K562 (cell line): Measurements from ENCODE around the gene PLCD1. TPM values are rescaled to one million over a fixed set of nuclear protein-coding genes. Genes with fewer than 3 reads are reported as not detected.

Experiments used
- EWSR1 ChIP-seq: fragments of 450-650 bp; IDR thresholded peaks from 2 replicates; pipeline ENCODE4 v1.6.1; 2018; ENCODE audit warnings: borderline replicate concordance, mild to moderate bottlenecking, low read depth, moderate library complexity; ENCODE audit not compliant: partially characterized antibody
- HMG20B ChIP-seq: fragments of 250-450 bp; sonication (Bioruptor Pico); IDR thresholded peaks from 2 replicates; pipeline ENCODE4 v1.5.0; 2021; ENCODE audit warnings: mild to moderate bottlenecking
- HSF4 ChIP-seq: fragments of 250-450 bp; sonication (Bioruptor Pico); IDR thresholded peaks from 2 replicates; pipeline ENCODE4 v2.1.2; 2022; ENCODE audit warnings: mild to moderate bottlenecking, moderate library complexity, borderline replicate concordance
- MAFG ChIP-seq: fragments of 450-650 bp; conservative IDR thresholded peaks from 2 replicates; pipeline ENCODE4 v1.6.1; 2016; ENCODE audit warnings: missing genetic modification characterization, missing compliant biosample characterization
- NFXL1 ChIP-seq: fragments of 450-650 bp; formaldehyde crosslinking; IDR thresholded peaks from 2 replicates; pipeline ENCODE4 v1.4.0; 2021; ENCODE audit warnings: mild to moderate bottlenecking
- NR4A1 ChIP-seq, 2 experiments: fragments of 250-450 bp in 1 of 2; fragments of 450-650 bp in 1 of 2; sonication (Bioruptor Pico) in 1 of 2; IDR thresholded peaks; 2 replicates each; pipeline versions ENCODE4 v1.4.0 to v1.6.1; 2016 to 2020; ENCODE audit warnings: mild to moderate bottlenecking in 2 of 2, missing compliant biosample characterization in 1 of 2, missing genetic modification characterization in 1 of 2, moderate library complexity in 1 of 2
- RBM17 ChIP-seq: fragments of 200-400 bp; formaldehyde crosslinking; IDR thresholded peaks from 2 replicates; pipeline ENCODE4 v1.6.1; 2017; ENCODE audit warnings: low read depth, mild to moderate bottlenecking, low read length, borderline replicate concordance
- SIN3A ChIP-seq, 2 experiments: fragments of 150-350 bp in 1 of 2; IDR thresholded peaks; 2 replicates each; pipeline ENCODE4 v1.6.1; 2011 to 2016; ENCODE audit warnings: borderline replicate concordance in 2 of 2, low read depth in 2 of 2, low read length in 2 of 2, mild to moderate bottlenecking in 2 of 2, moderate library complexity in 2 of 2; ENCODE audit not compliant: control insufficient read depth in 1 of 2
- ZBTB17 ChIP-seq: fragments of 450-650 bp; formaldehyde crosslinking; IDR thresholded peaks from 2 replicates; pipeline ENCODE4 v1.4.0; 2020; ENCODE audit warnings: mild to moderate bottlenecking
- ZNF41 ChIP-seq: fragments of 250-450 bp; sonication (Bioruptor Pico); conservative IDR thresholded peaks from 2 replicates; pipeline ENCODE4 v1.4.0; 2020; ENCODE audit warnings: mild to moderate bottlenecking
- ZNF583 ChIP-seq: fragments of 250-450 bp; sonication (Bioruptor Pico); IDR thresholded peaks from 2 replicates; pipeline ENCODE4 v1.4.0; 2020
- ZNF780A ChIP-seq: fragments of 250-450 bp; sonication (Bioruptor Pico); IDR thresholded peaks from 2 replicates; pipeline ENCODE4 v1.5.0; 2021; ENCODE audit warnings: mild to moderate bottlenecking
- polyA plus RNA-seq, 8 experiments: library from polyadenylated mRNA; depleted of rRNA in 4 of 8; stranded (reverse) in 5 of 8; unstranded in 3 of 8; fragments of >200 nt; fragmentation: Nextera tagmentation in 2 of 8; fragmentation: Illumina TruSeq in 1 of 8; extraction: Ambion mirVana in 2 of 8; extraction: Trizol in 1 of 8; gene quantifications; 2 replicates each; pipeline versions ENCODE4 v1.2.1 to v1.2.3, GENCODE V29; 2011 to 2014; ENCODE audit warnings: inconsistent platforms in 1 of 8, missing spikeins in 1 of 8
- total RNA-seq, 7 experiments: library from RNA; depleted of rRNA in 6 of 7; stranded (reverse); fragments of >200 nt in 6 of 7; fragmentation: Illumina TruSeq in 2 of 7; extraction: Trizol in 2 of 7; gene quantifications; 2 replicates each; pipeline versions ENCODE4 v1.2.1 to v1.2.3, GENCODE V29; 2011 to 2021; ENCODE audit warnings: low replicate concordance in 1 of 7
- TF ChIP-seq, protein P1 (sequence below): fragments of 250-450 bp; sonication (Bioruptor Pico); IDR thresholded peaks from 2 replicates; pipeline ENCODE4 v1.8.0; 2021; ENCODE audit warnings: borderline replicate concordance, mild to moderate bottlenecking, moderate library complexity; ENCODE audit not compliant: poor library complexity, severe bottlenecking
- TF ChIP-seq, protein P2 (sequence below): fragments of 200-600 bp; sonication (generic); IDR thresholded peaks from one replicate; pipeline ENCODE4 v1.6.1; 2012; ENCODE audit warnings: mild to moderate bottlenecking, low read depth, low read length, inconsistent platforms

Gene PLCD1
- total and polyA plus RNA-seq, 9 of the 15 experiments (the other 6 are each of a cell fraction or from before 2014, with no cell fraction given): 5.4 to 209 (median 116) TPM

DNA sequence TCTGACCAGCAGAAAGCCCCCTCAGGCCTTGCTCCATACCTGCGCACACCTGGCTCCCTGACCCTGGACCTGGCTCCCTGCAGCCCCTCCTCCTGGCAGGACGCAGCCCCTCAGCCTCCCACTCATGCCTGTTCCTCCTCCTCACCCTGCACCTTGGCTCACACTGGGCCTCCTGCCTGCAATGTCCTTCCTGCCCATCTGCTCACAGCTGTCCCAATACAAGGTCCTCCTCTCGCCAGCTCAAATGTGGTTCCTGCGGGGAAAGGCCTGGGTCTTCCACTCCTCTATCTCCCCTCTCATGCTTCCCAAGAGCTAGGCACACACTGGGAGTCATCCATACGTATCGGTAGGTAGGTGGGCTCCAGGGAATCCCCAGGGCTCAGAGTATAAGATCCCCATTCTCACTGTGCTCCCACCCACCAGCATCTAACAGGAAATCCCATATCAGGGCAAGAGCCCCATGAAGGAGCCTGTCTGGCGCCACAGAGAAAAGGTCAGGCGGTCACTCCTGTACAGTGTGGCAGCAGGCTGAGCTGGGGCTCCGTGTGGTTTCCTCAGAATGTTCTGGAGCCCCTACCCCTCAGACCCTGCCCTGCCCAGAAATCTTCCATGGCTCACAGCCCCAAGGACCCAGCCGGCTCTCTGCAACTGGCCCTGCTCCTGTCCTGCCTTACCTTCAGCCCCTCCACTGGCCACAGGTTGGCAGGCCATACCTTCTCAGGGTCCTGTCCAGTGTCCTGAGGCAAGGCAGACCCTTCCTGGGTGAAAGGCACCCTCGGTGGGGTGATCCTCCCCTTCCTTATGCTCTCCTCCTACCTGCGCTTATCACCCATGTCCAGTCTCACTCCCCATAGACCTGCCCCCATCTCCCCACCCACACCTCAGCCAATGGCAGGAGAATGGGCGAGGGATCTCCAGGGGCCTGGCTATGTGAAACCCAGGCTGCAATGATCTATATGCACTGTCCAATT is 10.9 kb downstream of the PLCD1 start (continued):
- TF ChIP-seq NR4A1 (CRISPR knock-in tag; IDR thresholded peaks at IDR 0.05): no peak
- TF ChIP-seq NR4A1 (tag; IDR thresholded peaks at IDR 0.05): no peak
- TF ChIP-seq ZNF780A (CRISPR knock-in tag): no peak
- no peak for TF ChIP-seq NFXL1 (CRISPR knock-in tag)
- TF ChIP-seq EWSR1: no peak
- no peak for TF ChIP-seq MAFG (tag)
- TF ChIP-seq ZNF583 (CRISPR knock-in tag): no peak
- TF ChIP-seq, protein P1, sequence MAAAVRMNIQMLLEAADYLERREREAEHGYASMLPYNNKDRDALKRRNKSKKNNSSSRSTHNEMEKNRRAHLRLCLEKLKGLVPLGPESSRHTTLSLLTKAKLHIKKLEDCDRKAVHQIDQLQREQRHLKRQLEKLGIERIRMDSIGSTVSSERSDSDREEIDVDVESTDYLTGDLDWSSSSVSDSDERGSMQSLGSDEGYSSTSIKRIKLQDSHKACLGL (CRISPR knock-in tag): no peak
- TF ChIP-seq ZBTB17: no peak
- no peak for TF ChIP-seq RBM17
- TF ChIP-seq, protein P2, sequence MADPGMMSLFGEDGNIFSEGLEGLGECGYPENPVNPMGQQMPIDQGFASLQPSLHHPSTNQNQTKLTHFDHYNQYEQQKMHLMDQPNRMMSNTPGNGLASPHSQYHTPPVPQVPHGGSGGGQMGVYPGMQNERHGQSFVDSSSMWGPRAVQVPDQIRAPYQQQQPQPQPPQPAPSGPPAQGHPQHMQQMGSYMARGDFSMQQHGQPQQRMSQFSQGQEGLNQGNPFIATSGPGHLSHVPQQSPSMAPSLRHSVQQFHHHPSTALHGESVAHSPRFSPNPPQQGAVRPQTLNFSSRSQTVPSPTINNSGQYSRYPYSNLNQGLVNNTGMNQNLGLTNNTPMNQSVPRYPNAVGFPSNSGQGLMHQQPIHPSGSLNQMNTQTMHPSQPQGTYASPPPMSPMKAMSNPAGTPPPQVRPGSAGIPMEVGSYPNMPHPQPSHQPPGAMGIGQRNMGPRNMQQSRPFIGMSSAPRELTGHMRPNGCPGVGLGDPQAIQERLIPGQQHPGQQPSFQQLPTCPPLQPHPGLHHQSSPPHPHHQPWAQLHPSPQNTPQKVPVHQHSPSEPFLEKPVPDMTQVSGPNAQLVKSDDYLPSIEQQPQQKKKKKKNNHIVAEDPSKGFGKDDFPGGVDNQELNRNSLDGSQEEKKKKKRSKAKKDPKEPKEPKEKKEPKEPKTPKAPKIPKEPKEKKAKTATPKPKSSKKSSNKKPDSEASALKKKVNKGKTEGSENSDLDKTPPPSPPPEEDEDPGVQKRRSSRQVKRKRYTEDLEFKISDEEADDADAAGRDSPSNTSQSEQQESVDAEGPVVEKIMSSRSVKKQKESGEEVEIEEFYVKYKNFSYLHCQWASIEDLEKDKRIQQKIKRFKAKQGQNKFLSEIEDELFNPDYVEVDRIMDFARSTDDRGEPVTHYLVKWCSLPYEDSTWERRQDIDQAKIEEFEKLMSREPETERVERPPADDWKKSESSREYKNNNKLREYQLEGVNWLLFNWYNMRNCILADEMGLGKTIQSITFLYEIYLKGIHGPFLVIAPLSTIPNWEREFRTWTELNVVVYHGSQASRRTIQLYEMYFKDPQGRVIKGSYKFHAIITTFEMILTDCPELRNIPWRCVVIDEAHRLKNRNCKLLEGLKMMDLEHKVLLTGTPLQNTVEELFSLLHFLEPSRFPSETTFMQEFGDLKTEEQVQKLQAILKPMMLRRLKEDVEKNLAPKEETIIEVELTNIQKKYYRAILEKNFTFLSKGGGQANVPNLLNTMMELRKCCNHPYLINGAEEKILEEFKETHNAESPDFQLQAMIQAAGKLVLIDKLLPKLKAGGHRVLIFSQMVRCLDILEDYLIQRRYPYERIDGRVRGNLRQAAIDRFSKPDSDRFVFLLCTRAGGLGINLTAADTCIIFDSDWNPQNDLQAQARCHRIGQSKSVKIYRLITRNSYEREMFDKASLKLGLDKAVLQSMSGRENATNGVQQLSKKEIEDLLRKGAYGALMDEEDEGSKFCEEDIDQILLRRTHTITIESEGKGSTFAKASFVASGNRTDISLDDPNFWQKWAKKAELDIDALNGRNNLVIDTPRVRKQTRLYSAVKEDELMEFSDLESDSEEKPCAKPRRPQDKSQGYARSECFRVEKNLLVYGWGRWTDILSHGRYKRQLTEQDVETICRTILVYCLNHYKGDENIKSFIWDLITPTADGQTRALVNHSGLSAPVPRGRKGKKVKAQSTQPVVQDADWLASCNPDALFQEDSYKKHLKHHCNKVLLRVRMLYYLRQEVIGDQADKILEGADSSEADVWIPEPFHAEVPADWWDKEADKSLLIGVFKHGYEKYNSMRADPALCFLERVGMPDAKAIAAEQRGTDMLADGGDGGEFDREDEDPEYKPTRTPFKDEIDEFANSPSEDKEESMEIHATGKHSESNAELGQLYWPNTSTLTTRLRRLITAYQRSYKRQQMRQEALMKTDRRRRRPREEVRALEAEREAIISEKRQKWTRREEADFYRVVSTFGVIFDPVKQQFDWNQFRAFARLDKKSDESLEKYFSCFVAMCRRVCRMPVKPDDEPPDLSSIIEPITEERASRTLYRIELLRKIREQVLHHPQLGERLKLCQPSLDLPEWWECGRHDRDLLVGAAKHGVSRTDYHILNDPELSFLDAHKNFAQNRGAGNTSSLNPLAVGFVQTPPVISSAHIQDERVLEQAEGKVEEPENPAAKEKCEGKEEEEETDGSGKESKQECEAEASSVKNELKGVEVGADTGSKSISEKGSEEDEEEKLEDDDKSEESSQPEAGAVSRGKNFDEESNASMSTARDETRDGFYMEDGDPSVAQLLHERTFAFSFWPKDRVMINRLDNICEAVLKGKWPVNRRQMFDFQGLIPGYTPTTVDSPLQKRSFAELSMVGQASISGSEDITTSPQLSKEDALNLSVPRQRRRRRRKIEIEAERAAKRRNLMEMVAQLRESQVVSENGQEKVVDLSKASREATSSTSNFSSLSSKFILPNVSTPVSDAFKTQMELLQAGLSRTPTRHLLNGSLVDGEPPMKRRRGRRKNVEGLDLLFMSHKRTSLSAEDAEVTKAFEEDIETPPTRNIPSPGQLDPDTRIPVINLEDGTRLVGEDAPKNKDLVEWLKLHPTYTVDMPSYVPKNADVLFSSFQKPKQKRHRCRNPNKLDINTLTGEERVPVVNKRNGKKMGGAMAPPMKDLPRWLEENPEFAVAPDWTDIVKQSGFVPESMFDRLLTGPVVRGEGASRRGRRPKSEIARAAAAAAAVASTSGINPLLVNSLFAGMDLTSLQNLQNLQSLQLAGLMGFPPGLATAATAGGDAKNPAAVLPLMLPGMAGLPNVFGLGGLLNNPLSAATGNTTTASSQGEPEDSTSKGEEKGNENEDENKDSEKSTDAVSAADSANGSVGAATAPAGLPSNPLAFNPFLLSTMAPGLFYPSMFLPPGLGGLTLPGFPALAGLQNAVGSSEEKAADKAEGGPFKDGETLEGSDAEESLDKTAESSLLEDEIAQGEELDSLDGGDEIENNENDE: no peak
- TF ChIP-seq HMG20B (CRISPR knock-in tag): no peak
- peak in 1 of 2 experiments; percentile 57; a peak in 1 of 4 replicates for TF ChIP-seq SIN3A (IDR thresholded peaks at IDR 0.05; ENCODE audit: borderline replicate concordance in 2 of 2, control insufficient read depth in 1 of 2, low read depth in 2 of 2, low read length in 2 of 2)
- TF ChIP-seq HSF4 (CRISPR knock-in tag): no peak
- TF ChIP-seq ZNF41 (CRISPR knock-in tag): no peak
